T47D (cell line): ENCODE measurements around the gene SRSF2.

ENCODE experiments used
- DNase-seq, 2 experiments: peaks; one replicate each; pipeline versions ENCODE4 v3.0.0 to v3.0.0-alpha.2; 2011 to 2012; ENCODE audit warnings: low read depth in 1 of 2, low spot score in 1 of 2
- JUND ChIP-seq: IDR thresholded peaks from 2 replicates; pipeline ENCODE4 v1.6.1; 2012; ENCODE audit warnings: low read depth
- in situ Hi-C: cut with HindIII; loops from 2 replicates; pipeline ENCODE4 v1.10.0; 2016; ENCODE audit warnings: low sequenced_read_pairs, low pct_unique_long_range_greater_than_20kb

The SRSF2 gene

DNA sequence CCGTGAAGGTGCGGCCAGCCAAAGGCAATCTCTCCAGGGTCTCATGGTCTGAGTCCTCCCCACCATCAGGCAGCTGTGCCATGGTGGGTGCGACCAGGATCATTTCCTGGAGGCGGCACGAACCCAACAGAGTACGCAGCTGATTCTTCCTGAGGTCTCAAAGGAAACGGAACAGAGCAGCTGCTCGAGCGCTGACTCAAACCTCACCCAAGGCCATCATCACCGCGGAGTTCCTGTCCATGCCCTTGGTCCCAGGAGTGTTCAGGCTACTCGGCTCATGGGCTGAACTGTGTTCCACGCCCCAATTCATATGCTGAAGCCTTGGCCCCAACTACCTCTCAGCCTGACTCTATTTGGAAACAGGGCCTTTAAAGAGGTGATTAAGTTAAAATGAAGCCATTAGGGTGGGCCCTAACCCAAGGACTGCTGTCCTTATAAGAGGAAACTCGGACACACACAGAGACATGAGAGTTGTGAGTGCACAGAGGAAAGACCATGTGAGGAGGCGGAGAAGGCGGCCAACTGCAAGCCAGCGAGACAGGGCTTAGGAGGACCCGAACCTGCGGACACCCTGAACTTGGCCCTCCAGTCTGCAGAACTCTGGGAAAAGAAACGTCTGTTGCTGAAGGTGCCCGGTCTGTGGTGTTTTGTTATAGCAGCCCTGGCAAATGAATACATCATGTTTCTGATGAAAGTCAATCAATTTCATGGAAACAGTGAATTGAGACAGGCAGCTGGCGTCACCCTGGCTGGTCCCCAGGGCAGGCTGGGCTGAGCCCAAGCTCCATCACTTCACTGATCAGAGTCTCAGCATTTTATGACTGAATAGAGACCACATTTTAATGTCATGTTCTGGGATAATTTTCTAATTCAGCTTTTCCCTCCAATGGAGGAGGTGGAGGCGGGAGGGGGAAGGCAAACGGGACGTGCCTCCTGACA lies 40.1 kb downstream of the SRSF2 start:
- no peak for TF ChIP-seq JUND
- no peak for DNase-seq
- in situ Hi-C loops: no loop called here

DNA sequence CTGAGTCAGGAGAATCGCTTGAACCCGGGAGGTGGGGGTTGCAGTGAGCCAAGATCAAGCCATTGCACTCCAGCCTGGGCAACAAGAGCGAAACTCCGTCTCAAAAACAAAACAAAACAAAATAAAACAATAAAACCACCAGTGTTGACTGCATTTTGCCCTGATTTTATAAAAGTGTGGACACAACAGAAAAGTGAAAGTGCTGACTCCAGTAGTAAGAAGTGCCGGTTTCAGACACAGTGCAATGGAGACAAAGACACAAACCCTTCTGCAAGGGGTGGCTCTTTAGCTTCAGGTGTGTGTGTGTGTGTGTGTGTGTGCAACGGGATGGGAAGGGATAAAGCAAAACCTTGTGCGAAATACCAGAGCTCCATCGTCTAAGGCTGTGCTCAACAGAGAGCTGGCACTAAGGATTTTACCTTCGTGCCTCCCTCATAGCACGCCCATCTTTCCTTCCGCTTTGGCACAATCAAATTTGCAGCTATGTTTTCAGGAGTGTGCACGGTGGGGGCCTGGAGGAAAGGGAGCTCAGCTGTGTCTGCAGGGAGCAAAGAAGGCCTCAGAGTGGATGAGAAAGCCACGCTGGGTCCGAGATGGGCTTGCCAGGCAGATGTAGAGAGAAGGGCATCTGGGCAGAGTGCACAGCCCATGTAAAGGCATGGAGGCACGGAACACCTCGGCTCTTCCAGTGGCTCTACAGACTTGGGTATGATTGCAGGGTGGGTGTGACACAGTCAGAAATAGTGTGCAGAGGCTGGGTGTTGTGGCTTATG lies 41.9 kb downstream of the SRSF2 start:
- DNase-seq: no peak
- no peak for TF ChIP-seq JUND
- in situ Hi-C loops: no loop called here

DNA sequence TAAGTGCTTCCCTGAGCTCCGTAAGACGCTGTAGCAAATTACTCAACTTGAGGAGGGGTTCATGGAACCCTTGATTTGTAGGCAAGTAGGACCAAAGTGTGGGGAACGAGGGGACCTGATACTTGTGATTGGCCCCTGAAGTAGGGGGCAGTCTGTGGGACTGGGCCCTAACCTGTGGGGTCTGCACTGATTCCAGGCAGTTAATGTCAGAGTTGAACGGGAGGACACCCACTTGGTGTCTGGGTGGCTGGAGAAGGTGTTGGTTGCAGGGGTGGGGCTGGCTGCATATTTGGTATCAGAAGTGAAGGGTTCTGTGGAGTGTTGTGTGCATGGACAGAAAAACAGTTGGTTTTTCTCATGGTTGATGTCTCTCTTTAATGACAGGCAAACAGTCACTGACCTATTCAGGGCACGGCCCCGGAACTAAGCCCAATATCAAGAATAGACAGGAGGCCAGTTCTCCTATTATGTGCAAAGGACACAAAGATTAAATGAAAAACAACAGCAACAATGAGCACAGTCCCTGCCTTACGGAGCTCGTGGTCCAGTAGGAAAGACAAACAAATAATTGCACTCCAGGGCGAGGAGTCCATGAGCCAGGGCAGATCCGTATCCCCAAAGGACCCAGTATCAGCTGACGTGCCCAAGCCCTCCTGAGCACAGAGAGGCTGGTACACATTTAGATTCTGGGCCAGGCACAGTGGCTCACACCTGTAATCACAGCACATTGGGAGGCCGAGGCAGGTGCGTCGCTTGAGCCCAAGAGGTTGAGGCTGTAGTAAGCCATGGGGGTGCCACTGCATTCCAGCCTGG lies 45.5 kb downstream of the SRSF2 start:
- no peak for TF ChIP-seq JUND
- in situ Hi-C loops: no loop called here
- DNase-seq: no peak

DNA sequence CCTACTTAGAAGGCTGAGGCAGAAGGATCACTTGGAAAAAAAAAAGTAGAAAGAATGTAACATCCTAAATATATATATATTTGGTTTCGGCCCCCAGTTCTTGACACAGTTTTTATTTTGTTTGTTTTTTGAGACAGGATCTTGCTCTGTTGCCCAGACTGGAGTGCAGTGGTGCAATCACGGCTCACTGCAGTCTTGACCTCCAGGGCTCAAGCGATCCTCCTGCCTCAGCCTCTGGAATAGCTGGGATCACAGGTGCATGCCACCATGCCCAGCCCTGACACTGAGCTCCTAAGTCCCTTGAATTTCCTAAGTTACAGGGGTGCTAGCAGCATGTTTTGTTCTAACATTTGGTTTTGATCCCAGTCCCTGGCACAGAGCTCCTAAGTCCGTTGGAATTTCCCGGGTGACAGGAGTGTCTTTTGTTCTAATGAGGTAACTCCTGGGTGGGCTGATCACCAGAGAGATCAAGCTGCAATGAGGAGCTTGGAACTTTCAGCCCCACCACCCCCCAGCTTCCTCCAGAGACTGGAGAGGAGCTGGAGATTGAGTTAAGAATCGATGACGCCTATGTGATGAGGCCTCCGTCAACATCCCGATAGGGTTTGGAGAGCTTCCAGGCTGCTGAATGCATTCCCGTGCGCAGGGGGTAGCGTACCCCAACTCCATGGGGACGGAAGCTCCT lies 46.4 kb downstream of the SRSF2 start:
- in situ Hi-C loops: no loop called here
- no peak for TF ChIP-seq JUND
- no peak for DNase-seq

DNA sequence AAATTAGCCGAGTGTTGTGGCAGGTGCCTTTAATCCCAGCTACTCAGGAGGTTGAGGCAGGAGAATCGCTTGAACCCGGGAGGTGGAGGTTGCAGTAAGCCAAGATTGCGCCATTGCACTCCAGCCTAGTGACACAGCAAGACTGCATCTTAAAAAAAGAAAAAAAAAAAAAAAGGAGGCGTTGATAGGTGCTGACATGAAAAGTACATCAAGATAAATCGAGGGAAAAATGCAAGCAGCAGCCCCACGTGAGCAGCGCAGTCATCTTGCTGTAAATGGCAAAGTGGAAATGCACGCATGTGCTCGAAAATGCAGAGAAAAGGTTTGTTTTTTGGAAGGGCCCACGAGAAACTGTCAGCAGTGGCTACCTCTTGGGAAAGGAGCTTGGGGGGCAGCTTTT lies 47.3 kb downstream of the SRSF2 start:
- in situ Hi-C loops: no loop called here
- no peak for TF ChIP-seq JUND
- no peak for DNase-seq

DNA sequence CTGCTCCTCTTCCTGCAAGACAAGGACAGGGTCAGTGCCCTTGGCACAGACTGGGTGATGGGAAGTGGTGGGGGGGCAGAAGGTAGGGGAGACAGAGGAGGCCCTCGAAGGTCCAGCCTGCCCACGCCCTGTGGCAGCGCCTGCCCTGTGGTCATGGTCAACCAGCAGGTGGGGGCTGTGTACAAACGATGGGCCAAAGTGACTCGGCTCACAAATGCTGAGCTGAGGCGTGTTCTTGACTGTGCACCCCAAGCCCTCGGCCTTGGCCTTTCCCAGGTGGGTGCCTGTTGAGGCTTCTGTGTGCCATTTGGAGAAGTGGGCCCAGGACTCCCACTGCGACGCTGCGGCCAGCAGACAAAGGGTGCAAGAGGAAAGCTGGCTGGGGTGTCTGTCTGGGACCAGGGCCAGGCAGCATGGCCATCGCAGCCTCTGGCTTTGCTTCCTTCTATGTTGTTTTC lies 48.9 kb downstream of the SRSF2 start:
- in situ Hi-C loops: no loop called here
- no peak for TF ChIP-seq JUND
- DNase-seq: no peak

DNA sequence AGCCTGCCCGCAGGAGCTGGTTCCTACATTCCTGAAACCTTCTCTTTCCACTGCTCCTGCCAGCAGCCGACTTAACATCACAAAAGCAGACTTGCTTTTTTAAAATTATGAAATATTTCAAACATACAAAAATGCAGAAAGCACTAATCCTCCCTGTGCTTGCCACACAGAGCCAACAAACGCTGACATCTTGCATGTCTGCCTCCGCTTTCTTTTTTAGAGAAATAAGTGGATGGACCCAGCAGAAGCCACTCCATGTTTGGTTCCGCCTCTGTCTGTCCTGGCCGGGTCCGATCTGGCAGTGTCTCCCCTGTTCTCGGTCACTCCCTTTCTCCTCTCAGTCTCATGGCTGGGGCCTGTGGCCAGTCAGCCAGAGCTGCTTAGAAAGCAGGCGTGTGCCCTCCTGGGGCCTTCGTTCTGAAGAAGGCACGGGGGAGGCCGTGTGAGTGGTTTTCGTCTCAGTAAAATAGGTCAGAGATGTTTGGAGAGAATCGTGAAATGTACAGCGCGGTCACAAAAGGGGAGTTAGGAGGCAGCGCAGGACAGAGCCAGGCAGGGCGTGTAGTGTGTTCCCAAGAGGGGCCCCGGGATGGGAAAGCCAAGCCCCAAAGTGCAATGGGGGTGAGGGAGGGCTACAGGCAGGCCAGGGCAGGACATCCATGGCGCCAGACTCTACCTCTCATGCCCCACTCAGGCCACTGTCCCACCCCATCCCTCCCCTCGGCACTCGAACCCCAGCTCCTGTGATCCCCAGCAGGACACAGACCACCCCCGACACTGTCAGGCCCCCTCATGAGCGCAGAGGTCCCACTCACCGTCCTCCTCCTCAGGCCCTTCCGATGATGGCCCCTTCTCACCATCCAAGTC lies 49.6 kb downstream of the SRSF2 start:
- in situ Hi-C loops: no loop called here
- no peak for DNase-seq

DNA sequence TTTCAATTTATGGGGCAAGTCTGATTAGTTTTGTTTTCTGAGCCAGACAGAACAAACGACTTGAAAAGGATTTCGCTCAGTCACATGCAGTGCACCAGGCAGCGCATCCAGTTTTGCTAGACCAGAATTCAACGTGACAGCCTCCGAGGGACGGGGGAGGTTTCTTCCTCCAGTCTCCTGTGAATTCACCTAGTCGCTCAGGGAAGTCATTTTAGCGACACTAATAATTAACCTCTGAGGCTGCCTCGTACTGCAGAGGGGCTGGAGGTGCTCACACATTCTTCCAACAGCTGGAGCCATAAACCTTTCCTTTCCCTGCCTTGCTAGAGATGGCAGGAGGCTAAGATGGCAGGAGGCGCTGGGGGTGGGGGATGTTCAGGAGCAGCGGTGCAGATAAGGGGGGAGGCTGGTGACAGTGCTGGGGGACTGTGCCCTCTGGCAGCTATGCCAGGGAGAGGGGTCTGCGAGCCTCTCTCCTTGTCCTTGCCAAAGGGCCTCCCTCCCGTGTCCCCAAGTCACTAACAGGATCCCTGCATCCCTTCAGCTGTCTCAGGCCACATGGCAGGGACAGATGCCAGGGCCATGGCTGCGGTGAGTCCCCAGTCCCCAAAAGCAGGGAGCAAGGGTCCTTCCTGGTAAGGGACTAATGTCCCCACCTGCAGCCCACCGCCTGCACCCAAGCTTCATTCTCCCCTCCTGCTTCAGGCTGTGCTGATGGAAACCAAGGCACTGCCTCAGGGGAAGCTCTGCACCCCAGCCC lies 50.4 kb downstream of the SRSF2 start:
- in situ Hi-C loops: no loop called here
- DNase-seq: peak in 1 of 2 experiments; percentile 50
- TF ChIP-seq JUND: no peak

More for the DNA sequence above, 49.6 kb downstream of the SRSF2 start:
- TF ChIP-seq JUND: no peak

DNA sequence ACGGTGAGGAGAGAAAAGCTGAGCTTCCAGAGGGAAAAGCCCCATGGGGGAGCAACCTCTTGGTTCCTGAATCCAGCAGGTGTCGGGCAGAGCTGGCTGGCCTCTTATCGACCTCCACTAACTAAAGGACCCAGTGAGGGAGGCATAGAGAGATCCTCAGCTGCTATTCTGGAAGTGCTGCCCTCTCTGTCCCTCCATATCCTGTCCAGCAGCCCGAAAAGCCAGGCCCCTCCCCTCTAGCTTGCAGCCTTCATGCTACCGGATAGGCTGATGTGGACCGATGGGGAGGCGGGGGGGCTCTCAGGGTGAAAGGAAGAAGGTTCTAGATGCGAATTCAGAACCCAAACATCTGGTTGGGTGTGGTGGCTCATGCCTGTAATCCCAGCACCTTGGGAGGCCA lies 51.3 kb downstream of the SRSF2 start:
- DNase-seq: no peak
- in situ Hi-C loops: no loop called here
- no peak for TF ChIP-seq JUND

DNA sequence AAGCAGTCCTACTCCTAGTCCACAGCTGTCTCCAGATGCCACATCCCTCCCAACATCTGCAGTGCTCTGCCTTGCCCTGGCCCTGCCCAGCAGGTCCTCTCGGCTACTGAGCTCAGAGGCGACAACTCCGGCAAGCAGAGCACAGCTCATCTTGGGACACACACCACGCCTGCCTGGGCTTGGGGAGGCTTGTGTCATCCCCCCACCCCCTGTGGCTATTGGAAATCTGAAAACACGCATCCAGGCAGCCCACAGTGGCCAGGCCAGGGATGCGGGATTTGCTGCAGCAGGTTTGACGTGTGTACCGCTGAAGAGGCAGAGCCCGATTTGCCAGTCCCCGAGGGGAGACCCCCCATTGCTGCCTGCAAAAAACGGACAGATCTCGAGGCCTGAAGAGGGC lies 51.8 kb downstream of the SRSF2 start:
- in situ Hi-C loops: no loop called here
- TF ChIP-seq JUND: no peak
- no peak for DNase-seq
